Activated T-cell treated with anti-CD3 and anti-CD28 coated beads, Interleukin-2, amount 50 U/mL, for 72 hours (primary cell): ENCODE data around the gene ALKBH7. TPM values are rescaled to one million over a fixed set of nuclear protein-coding genes. Genes with fewer than 3 reads are reported as not detected.
A peak's percentile ranks its signal among the peaks of the same experiment; 100 is the strongest.

Experiments
- ATAC-seq, 2 donors: fragments of 150-1000 bp; cut with Tn5 transposase; replicated peaks in 1 of 2; 2 replicates each; pipeline ENCODE4 v1.10.0; 2021; ENCODE audit warnings: moderate library complexity in 2 of 2, mild to moderate bottlenecking in 1 of 2
- DNase-seq, 2 donors: peaks; one replicate each; pipeline ENCODE4 v3.0.0; 2021 to 2022; ENCODE audit warnings: mixed read lengths in 1 of 2
- H3K27ac Mint-ChIP-seq: one replicate; pipeline ENCODE4 v1.8.0; 2022; ENCODE audit warnings: mild to moderate bottlenecking, moderate library complexity, mixed read lengths
- H3K27me3 Mint-ChIP-seq: one replicate; pipeline ENCODE4 v1.8.0; 2022; ENCODE audit warnings: low read depth, mixed read lengths
- H3K36me3 Mint-ChIP-seq, 2 donors: one replicate each; pipeline ENCODE4 v1.8.0; 2022; ENCODE audit warnings: mixed read lengths in 2 of 2, mild to moderate bottlenecking in 1 of 2; ENCODE audit not compliant: insufficient read depth in 2 of 2
- H3K4me1 Mint-ChIP-seq: one replicate; pipeline ENCODE4 v1.8.0; 2022; ENCODE audit warnings: low read depth, mixed read lengths
- H3K4me3 Mint-ChIP-seq, 2 donors: one replicate each; pipeline ENCODE4 v1.8.0; 2022; ENCODE audit warnings: mild to moderate bottlenecking in 2 of 2, mixed read lengths in 2 of 2, moderate library complexity in 2 of 2
- H3K9me3 Mint-ChIP-seq, 2 donors: one replicate each; pipeline ENCODE4 v1.8.0; 2022; ENCODE audit warnings: mixed read lengths in 2 of 2
- total RNA-seq, 2 donors: library from RNA; stranded (reverse); gene quantifications; one replicate each; pipeline ENCODE4 v1.2.3, GENCODE V29; 2022

Gene ALKBH7
- total RNA-seq, 2 donors from 2014 or later = 60.5 to 65.2 TPM

GRCh38 chr19:6374711-6375410 lies 2.3 kb downstream of the ALKBH7 start:
- Mint-ChIP-seq H3K36me3 (peaks cover 2 to 6% of the 10 kb centered on the region in 2 donors), H3K4me3 (peak overlapping the region in 1 of 2 donors; percentile 52), H3K4me1 (peaks cover 18% of the 10 kb centered on the region), H3K9me3 (no peaks in the 10 kb centered on the region), H3K27me3 (no peaks in the 10 kb centered on the region), H3K27ac (no peak overlapping the region)
- ATAC-seq (no peak), DNase-seq (no peak)

- peaks cover 16% of the 10 kb centered on the region for H3K4me1 Mint-ChIP-seq
- DNase-seq (no peak), ATAC-seq (no peak)
- no peak within 1 kb of the TSS for H3K27ac Mint-ChIP-seq
- H3K27me3 Mint-ChIP-seq = no peaks in the 10 kb centered on the region
- peak within 1 kb of the TSS in 1 of 2 donors; percentile 52 for H3K4me3 Mint-ChIP-seq
- peaks cover 3 to 6% of the 10 kb centered on the region in 2 donors for H3K36me3 Mint-ChIP-seq
- no peaks in the 10 kb centered on the region for H3K9me3 Mint-ChIP-seq
These were observed 2.9 kb downstream of the ALKBH7 start, which contains the start of gene PSPN for GRCh38 chr19:6375411-6376010. Gene PSPN, minus strand, starts transcription at chr19:6375933. Its CDS starts 84 bp downstream, at chr19:6375849.

DNA sequence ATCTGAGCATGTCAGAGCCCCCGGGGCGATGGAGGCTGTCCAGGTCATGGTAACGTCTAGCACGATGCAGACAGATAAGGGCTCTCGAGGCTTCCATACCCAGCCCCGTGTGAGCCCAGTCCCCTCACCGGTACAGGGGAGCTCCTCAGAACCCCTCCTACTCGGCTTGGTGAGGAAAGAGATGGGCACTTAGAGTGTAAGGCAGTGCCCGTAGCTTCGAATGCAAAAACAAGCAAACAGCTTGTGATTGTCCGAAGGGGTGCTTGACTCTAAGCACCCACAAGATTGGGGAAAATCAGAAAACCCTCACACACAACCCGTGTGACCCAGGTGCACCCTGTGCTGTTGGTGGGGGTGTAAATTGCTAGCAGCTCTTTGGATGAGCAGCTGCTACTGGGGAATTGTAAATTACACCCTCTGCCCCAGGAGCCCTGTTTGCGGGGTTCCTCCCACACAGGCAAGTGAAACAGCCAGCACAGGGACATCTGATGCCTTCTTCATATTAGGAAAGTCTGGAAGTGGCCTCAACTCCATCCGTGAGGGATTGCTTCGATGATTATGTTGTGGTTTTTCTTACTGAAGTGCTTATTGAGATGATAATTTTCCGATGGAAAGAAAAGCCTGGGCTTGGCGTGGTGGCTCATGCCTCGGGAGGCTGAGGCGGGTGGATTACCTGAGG lies 4.1 kb downstream of the ALKBH7 start:
- Mint-ChIP-seq H3K9me3 (no peaks in the 10 kb centered on the region), H3K27ac (no peak overlapping the region), H3K27me3 (no peaks in the 10 kb centered on the region), H3K36me3 (peaks cover 6 to 10% of the 10 kb centered on the region in 2 donors), H3K4me1 (peaks cover 16% of the 10 kb centered on the region), H3K4me3 (no peak overlapping the region)
- ATAC-seq (no peak), DNase-seq (no peak)

- Mint-ChIP-seq H3K27ac (no peak overlapping the region), H3K9me3 (no peaks in the 10 kb centered on the region)
- ATAC-seq = no peak
These were observed 5.4 kb downstream of the ALKBH7 start for GRCh38 chr19:6378041-6378440.

GRCh38 chr19:6378486-6378885 lies 5.9 kb downstream of the ALKBH7 start:
- H3K4me3 Mint-ChIP-seq = no peak overlapping the region
- peaks cover 9% of the 10 kb centered on the region for H3K4me1 Mint-ChIP-seq
- DNase-seq (no peak), ATAC-seq (no peak)
- peaks cover 6 to 16% of the 10 kb centered on the region in 2 donors for H3K36me3 Mint-ChIP-seq
- H3K9me3 Mint-ChIP-seq = no peaks in the 10 kb centered on the region
- H3K27me3 Mint-ChIP-seq = no peaks in the 10 kb centered on the region
- no peak overlapping the region for H3K27ac Mint-ChIP-seq

More at GRCh38 chr19:6378041-6378440, 5.4 kb downstream of the ALKBH7 start:
- no peak overlapping the region for H3K4me3 Mint-ChIP-seq
- H3K36me3 Mint-ChIP-seq = peaks cover 6 to 13% of the 10 kb centered on the region in 2 donors
- no peaks in the 10 kb centered on the region for H3K27me3 Mint-ChIP-seq
- peaks cover 11% of the 10 kb centered on the region for H3K4me1 Mint-ChIP-seq
- no peak for DNase-seq

- H3K27me3 Mint-ChIP-seq = no peaks in the 10 kb centered on the region
- no peaks in the 10 kb centered on the region for H3K9me3 Mint-ChIP-seq
- peaks cover 6 to 18% of the 10 kb centered on the region in 2 donors for H3K36me3 Mint-ChIP-seq
- no peaks in the 10 kb centered on the region for H3K4me1 Mint-ChIP-seq
- no peak overlapping the region for H3K4me3 Mint-ChIP-seq
- ATAC-seq (no peak), DNase-seq (no peak)
- no peak overlapping the region for H3K27ac Mint-ChIP-seq
These were observed 7.2 kb downstream of the ALKBH7 start for GRCh38 chr19:6379744-6380143.

- DNase-seq (no peak), ATAC-seq (no peak)
- no peak overlapping the region for H3K27ac Mint-ChIP-seq
- peaks cover 6 to 25% of the 10 kb centered on the region in 2 donors for H3K36me3 Mint-ChIP-seq
- H3K4me3 Mint-ChIP-seq = no peak overlapping the region
- H3K27me3 Mint-ChIP-seq = no peaks in the 10 kb centered on the region
- no peaks in the 10 kb centered on the region for H3K9me3 Mint-ChIP-seq
- no peaks in the 10 kb centered on the region for H3K4me1 Mint-ChIP-seq
These were observed 8.6 kb downstream of the ALKBH7 start for GRCh38 chr19:6381030-6381750.

DNA sequence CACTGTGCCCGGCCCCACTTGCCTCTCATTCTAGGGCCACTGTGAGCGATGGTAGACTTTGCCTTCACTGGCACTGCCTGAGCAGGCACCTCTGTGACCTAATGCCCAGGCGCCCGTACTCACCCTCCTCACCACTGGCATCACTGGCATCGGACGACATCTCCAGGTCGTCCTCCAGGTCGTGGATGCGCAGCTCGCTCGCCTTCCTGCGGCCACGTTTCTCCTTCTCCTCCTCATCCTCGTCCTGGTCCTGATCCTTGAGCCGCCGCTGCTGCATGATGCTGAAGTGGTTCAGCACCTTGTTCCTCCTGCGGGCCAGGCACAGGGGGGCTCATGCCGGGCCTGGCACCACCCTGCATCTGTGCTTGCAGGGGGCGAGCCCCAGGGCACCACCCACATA lies 10.6 kb downstream of the ALKBH7 start:
- Mint-ChIP-seq H3K9me3 (no peaks in the 10 kb centered on the region), H3K27ac (no peak overlapping the region), H3K4me1 (no peaks in the 10 kb centered on the region), H3K4me3 (no peak overlapping the region), H3K27me3 (no peaks in the 10 kb centered on the region), H3K36me3 (peaks cover 6 to 30% of the 10 kb centered on the region in 2 donors)
- DNase-seq = no peak
- no peak for ATAC-seq

- no peaks in the 10 kb centered on the region for H3K9me3 Mint-ChIP-seq
- no peaks in the 10 kb centered on the region for H3K27me3 Mint-ChIP-seq
- ATAC-seq (no peak), DNase-seq (no peak)
- no peak overlapping the region for H3K27ac Mint-ChIP-seq
- no peak overlapping the region for H3K4me3 Mint-ChIP-seq
- H3K4me1 Mint-ChIP-seq = no peaks in the 10 kb centered on the region
- peaks cover 9 to 30% of the 10 kb centered on the region in 2 donors for H3K36me3 Mint-ChIP-seq
These were observed 11.8 kb downstream of the ALKBH7 start for GRCh38 chr19:6384381-6384780.

DNA sequence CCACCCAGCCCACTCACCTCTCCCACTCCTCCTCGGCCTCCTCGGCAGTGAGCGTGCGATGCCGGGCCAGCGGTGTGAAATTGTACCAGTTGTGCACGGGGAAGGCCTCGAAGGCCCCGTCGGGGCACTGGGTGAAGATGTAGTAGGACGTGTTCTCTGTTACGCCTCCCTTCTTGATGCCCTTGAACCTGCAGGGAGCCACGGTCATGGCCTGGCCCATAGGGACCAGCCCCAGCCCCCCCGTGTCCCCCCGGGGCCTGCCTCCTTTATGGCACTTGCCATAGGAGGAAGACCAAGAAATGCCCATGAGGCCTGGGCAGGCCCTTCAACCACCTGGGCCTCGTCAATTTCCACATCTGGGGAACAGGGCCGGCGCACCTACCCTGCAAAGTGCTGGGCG lies 14.8 kb downstream of the ALKBH7 start:
- H3K36me3 Mint-ChIP-seq = peaks cover 7 to 29% of the 10 kb centered on the region in 2 donors
- no peak for DNase-seq
- peaks cover 16% of the 10 kb centered on the region for H3K4me1 Mint-ChIP-seq
- no peak for ATAC-seq
- H3K27me3 Mint-ChIP-seq = no peaks in the 10 kb centered on the region
- H3K27ac Mint-ChIP-seq = no peak overlapping the region
- no peak overlapping the region for H3K4me3 Mint-ChIP-seq
- no peaks in the 10 kb centered on the region for H3K9me3 Mint-ChIP-seq

DNA sequence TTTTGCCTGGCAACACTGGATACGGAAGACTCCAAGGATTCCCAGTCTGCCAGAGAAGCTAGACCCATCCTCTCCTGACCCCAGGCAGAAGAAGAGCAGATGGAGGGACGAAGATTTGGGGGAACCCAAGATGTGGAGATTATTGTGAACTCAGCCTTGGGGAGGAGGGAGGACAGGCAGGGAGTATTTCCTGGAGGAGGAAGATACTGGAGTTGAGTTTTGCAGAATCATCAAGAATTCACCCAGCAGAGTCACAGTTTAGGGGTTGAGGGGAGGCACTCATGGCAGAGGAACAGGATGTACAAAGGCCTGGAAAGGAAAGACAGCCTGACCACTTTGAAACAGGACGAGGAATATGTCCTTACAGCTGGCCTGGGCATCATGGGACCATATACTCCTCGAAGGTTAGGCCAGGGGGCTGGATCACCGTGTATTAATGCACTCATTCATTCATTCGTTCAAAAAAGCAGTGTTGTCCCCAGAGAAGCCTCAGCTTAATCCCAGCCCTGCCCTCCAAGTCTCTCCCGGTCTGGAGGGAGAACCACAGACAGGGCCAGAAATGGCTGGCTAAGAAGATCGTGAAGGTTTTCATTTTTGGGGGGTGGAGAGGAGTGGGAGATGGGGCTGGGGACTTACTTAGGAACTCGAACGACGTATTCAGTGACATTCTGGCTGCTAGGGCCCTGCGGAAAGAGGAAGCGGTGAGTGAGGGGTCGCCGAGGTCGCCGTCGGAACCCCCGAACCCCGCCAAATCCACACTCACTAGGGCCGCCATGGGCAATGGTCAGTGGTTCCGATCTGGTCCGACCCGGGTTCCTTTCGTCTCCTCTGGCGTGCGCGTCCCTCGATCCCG lies 19.9 kb downstream of the ALKBH7 start:
- DNase-seq = no peak
- Mint-ChIP-seq H3K36me3 (peaks cover 7 to 13% of the 10 kb centered on the region in 2 donors), H3K4me3 (peak overlapping the region; percentile 90 to 96), H3K4me1 (peaks cover 28% of the 10 kb centered on the region), H3K27ac (peak overlapping the region; percentile 99), H3K9me3 (no peaks in the 10 kb centered on the region), H3K27me3 (no peaks in the 10 kb centered on the region)
- no peak for ATAC-seq
